ENCODE measurements around the gene CNTN5.

GRCh38 chr11:99505316-99505715 is 484.6 kb downstream of the CNTN5 start:
- TF ChIP-seq POLR2AphosphoS5 (IDR thresholded peaks at IDR 0.05) = no peak
- TF ChIP-seq RAD21 (conservative IDR thresholded peaks at IDR 0.05) = no peak
- TF ChIP-seq, protein P1, sequence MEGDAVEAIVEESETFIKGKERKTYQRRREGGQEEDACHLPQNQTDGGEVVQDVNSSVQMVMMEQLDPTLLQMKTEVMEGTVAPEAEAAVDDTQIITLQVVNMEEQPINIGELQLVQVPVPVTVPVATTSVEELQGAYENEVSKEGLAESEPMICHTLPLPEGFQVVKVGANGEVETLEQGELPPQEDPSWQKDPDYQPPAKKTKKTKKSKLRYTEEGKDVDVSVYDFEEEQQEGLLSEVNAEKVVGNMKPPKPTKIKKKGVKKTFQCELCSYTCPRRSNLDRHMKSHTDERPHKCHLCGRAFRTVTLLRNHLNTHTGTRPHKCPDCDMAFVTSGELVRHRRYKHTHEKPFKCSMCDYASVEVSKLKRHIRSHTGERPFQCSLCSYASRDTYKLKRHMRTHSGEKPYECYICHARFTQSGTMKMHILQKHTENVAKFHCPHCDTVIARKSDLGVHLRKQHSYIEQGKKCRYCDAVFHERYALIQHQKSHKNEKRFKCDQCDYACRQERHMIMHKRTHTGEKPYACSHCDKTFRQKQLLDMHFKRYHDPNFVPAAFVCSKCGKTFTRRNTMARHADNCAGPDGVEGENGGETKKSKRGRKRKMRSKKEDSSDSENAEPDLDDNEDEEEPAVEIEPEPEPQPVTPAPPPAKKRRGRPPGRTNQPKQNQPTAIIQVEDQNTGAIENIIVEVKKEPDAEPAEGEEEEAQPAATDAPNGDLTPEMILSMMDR (IDR thresholded peaks at IDR 0.05; ENCODE audit: poor library complexity, severe bottlenecking) = no peak
- TF ChIP-seq EP300 (conservative IDR thresholded peaks at IDR 0.05; ENCODE audit: poor library complexity, severe bottlenecking) = no peak
